HCT116 (cell line): ENCODE results near the gene RASGEF1C. TPM values are rescaled to one million over a fixed set of nuclear protein-coding genes. Genes with fewer than 3 reads are reported as not detected.

Experiments
- ATAC-seq: fragments of 200-7000 bp; cut with Tn5 transposase; 2 replicates; pipeline ENCODE4 v1.9.1; 2020; ENCODE audit warnings: mild to moderate bottlenecking, moderate library complexity
- BruUV-seq: library from RNA; stranded (reverse); fragments of 400-500 nt; replicated peaks from 2 replicates; lab custom pipeline; 2021; lab: Mats Ljungman, UMichigan
- CTCF ChIA-PET: fragments of 300-600 bp; sonication (Branson Sonifier 250); formaldehyde crosslinking; loops from one replicate; lab custom pipeline; 2021; ENCODE audit warnings: antibody characterized with exemption; lab: Charles Lee
- POLR2A ChIA-PET: fragments of 300-600, 350-600 bp; sonication (Branson Sonifier 250); formaldehyde crosslinking; loops from one replicate; lab custom pipeline; 2021; ENCODE audit warnings: antibody characterized with exemption; lab: Charles Lee
- RAD21 ChIA-PET, 2 experiments: fragments of 300-600 bp; sonication (Branson Sonifier 250); formaldehyde crosslinking; loops; one replicate each; lab custom pipeline; 2023; ENCODE audit warnings: low total read pairs in 2 of 2; ENCODE audit not compliant: uncharacterized antibody in 2 of 2, unreplicated experiment in 2 of 2, low non-redundant PET in 1 of 2; lab: Charles Lee
- DNase-seq: peaks from one replicate; pipeline ENCODE4 v3.0.0-alpha.2; 2010; ENCODE audit warnings: low read depth, low spot score
- H2AFZ ChIP-seq: fragments of 200-600 bp; shearing (Covaris generic), sonication (generic); 2 replicates; pipeline ENCODE4 v1.6.1; 2017; ENCODE audit warnings: low read depth, mixed run types, mixed read lengths, antibody characterized with exemption, low read length; ENCODE audit not compliant: poor library complexity, severe bottlenecking
- H3K27ac ChIP-seq: 2 replicates; pipeline ENCODE4 v1.5.1; 2012; ENCODE audit warnings: low read depth, low read length
- H3K27me3 ChIP-seq: fragments of 200-600 bp; sonication (generic); 2 replicates; pipeline ENCODE4 v1.6.1; 2016; ENCODE audit warnings: mixed run types, low read length, mixed read lengths; ENCODE audit not compliant: insufficient read depth
- H3K36me3 ChIP-seq, 2 experiments: fragments of 200-500 bp in 1 of 2; fragments of 200-600 bp in 1 of 2; sonication (Bioruptor generic) in 1 of 2; sonication (generic) in 1 of 2; 2 replicates each; pipeline versions ENCODE4 v1.5.1 to v1.6.1; 2014 to 2016; ENCODE audit warnings: low read length in 2 of 2, inconsistent platforms in 1 of 2, mixed read lengths in 1 of 2, mixed run types in 1 of 2; ENCODE audit not compliant: insufficient read depth in 2 of 2, control insufficient read depth in 1 of 2
- H3K4me1 ChIP-seq, 2 experiments: fragments of 200-600 bp in 1 of 2; sonication (generic) in 1 of 2; 2 replicates each; pipeline versions ENCODE4 v1.5.1 to v1.6.1; 2012 to 2017; ENCODE audit warnings: low read length in 2 of 2, inconsistent platforms in 1 of 2, mild to moderate bottlenecking in 1 of 2, mixed read lengths in 1 of 2, mixed run types in 1 of 2, moderate library complexity in 1 of 2; ENCODE audit not compliant: insufficient read depth in 2 of 2, control insufficient read depth in 1 of 2
- H3K4me2 ChIP-seq: fragments of 200-600 bp; sonication (generic); 2 replicates; pipeline ENCODE4 v1.6.1; 2017; ENCODE audit warnings: mixed run types, low read length, mixed read lengths
- H3K4me3 ChIP-seq, 2 experiments: fragments of 200-600 bp in 1 of 2; sonication (generic) in 1 of 2; replicated peaks in 1 of 2; 2 replicates each; pipeline ENCODE4 v1.5.1; 2011 to 2016; ENCODE audit warnings: low read length in 2 of 2, control low read depth in 1 of 2, low read depth in 1 of 2, mild to moderate bottlenecking in 1 of 2, mixed read lengths in 1 of 2, mixed run types in 1 of 2
- H3K79me2 ChIP-seq: fragments of 200-600 bp; sonication (generic); 2 replicates; pipeline ENCODE4 v1.6.1; 2017; ENCODE audit warnings: mild to moderate bottlenecking, mixed run types, low read length, moderate library complexity, mixed read lengths; ENCODE audit not compliant: insufficient read depth
- H3K9ac ChIP-seq: fragments of 200-600 bp; sonication (generic); 2 replicates; pipeline ENCODE4 v1.6.1; 2016; ENCODE audit warnings: low read length, mixed read lengths
- H3K9me2 ChIP-seq: fragments of 200-600 bp; sonication (generic), shearing (Covaris generic); 2 replicates; pipeline ENCODE4 v1.6.1; 2017; ENCODE audit warnings: mixed run types, mild to moderate bottlenecking, moderate library complexity; ENCODE audit not compliant: insufficient read depth
- H3K9me3 ChIP-seq, 2 experiments: fragments of 200-500 bp in 1 of 2; fragments of 200-600 bp in 1 of 2; sonication (Bioruptor generic) in 1 of 2; sonication (generic) in 1 of 2; 2 replicates each; pipeline ENCODE4 v1.6.1; 2014 to 2017; ENCODE audit warnings: low read length in 2 of 2, mixed read lengths in 2 of 2, inconsistent platforms in 1 of 2, low read depth in 1 of 2, mild to moderate bottlenecking in 1 of 2, mixed run types in 1 of 2, moderate library complexity in 1 of 2; ENCODE audit not compliant: control insufficient read depth in 1 of 2, insufficient read depth in 1 of 2
- H4K20me1 ChIP-seq: fragments of 200-600 bp; sonication (generic), shearing (Covaris generic); 2 replicates; pipeline ENCODE4 v1.6.1; 2017; ENCODE audit warnings: mixed run types, mild to moderate bottlenecking, moderate library complexity; ENCODE audit not compliant: insufficient read depth
- CEBPB ChIP-seq: IDR thresholded peaks from 2 replicates; pipeline ENCODE4 v1.6.1; 2012; ENCODE audit warnings: low read depth
- EGR1 ChIP-seq: IDR thresholded peaks from 2 replicates; pipeline ENCODE4 v1.6.1; 2012; ENCODE audit warnings: low read depth
- POLR2AphosphoS5 ChIP-seq: IDR thresholded peaks from 2 replicates; pipeline ENCODE4 v1.6.1; 2011; ENCODE audit warnings: mild to moderate bottlenecking, low read depth, low read length, moderate library complexity
- SP1 ChIP-seq: IDR thresholded peaks from 2 replicates; pipeline ENCODE4 v1.6.1; 2012; ENCODE audit warnings: low read depth
- TCF7L2 ChIP-seq: IDR thresholded peaks from 2 replicates; pipeline ENCODE4 v1.7.0; 2011; ENCODE audit warnings: borderline replicate concordance, inconsistent platforms; ENCODE audit not compliant: insufficient read depth, insufficient read length; ENCODE audit errors: extremely low read depth
- intact Hi-C: fragments of 100-400 bp; cut with micrococcal nuclease; formaldehyde crosslinking; loops from 2 replicates; pipeline ENCODE4 v1.10.0; 2022
- total RNA-seq: library from RNA; stranded (reverse); gene quantifications from one replicate; pipeline ENCODE4 v1.2.1, GENCODE V29; 2021; ENCODE audit not compliant: unreplicated experiment

Gene RASGEF1C
- total RNA-seq, 1 experiment from 2014 or later, result 1.2 TPM

- H3K27me3 ChIP-seq, result no peaks in the 10 kb centered on the region
- DNase-seq (no peak), ATAC-seq (no peak)
- H3K4me2 ChIP-seq, result no peak overlapping the region
- no peak overlapping the region for H2AFZ ChIP-seq
- no peaks in the 10 kb centered on the region for H3K36me3 ChIP-seq
- intact Hi-C loops, result no loop called here
- no peak overlapping the region for H3K27ac ChIP-seq
- ChIA-PET POLR2A (no interaction called here), CTCF (no interaction called here), RAD21 (no interaction called here)
- no peak overlapping the region for H3K4me3 ChIP-seq
- BruUV-seq, result no TSS peak
- H3K4me1 ChIP-seq, result peaks cover 2 to 6% of the 10 kb centered on the region in 2 experiments; a peak in 1 of 4 replicates
- no peaks in the 10 kb centered on the region for H3K79me2 ChIP-seq
- no peaks in the 10 kb centered on the region for H3K9me2 ChIP-seq
- no peaks in the 10 kb centered on the region for H3K9me3 ChIP-seq
- H3K9ac ChIP-seq, result no peak overlapping the region
- no peaks in the 10 kb centered on the region for H4K20me1 ChIP-seq
- TF ChIP-seq CEBPB, result no peak
- no peak for TF ChIP-seq SP1
- no peak for TF ChIP-seq POLR2AphosphoS5
- TF ChIP-seq EGR1, result no peak
Measured at GRCh38 chr5:180213657-180214207, 4.7 kb upstream of the RASGEF1C start.

- BruUV-seq, result no TSS peak
- ATAC-seq (no peak), DNase-seq (no peak)
- POLR2A ChIA-PET, result no interaction called here
- Histone ChIP-seq H4K20me1 (no peaks in the 10 kb centered on the region), H2AFZ (no peak overlapping the region), H3K27me3 (no peaks in the 10 kb centered on the region), H3K4me1 (peaks cover 5 to 9% of the 10 kb centered on the region in 2 experiments; a peak in 3 of 4 replicates), H3K36me3 (no peaks in the 10 kb centered on the region), H3K4me2 (no peak overlapping the region), H3K4me3 (no peak overlapping the region), H3K27ac (no peak overlapping the region), H3K9ac (no peak overlapping the region), H3K9me2 (no peaks in the 10 kb centered on the region), H3K79me2 (no peaks in the 10 kb centered on the region), H3K9me3 (no peaks in the 10 kb centered on the region)
- CTCF ChIA-PET, result no interaction called here
- no peak for TF ChIP-seq CEBPB
- no peak for TF ChIP-seq TCF7L2
- RAD21 ChIA-PET, result no interaction called here
- intact Hi-C loops, result no loop called here
Measured at GRCh38 chr5:180213256-180213600, 4.2 kb upstream of the RASGEF1C start.
